GM12878 (cell line): ENCODE measurements around the gene MICALL2.

Source experiments
- CEBPB ChIP-seq, 2 experiments: fragments of 150-350 bp in 1 of 2; IDR thresholded peaks; 2 replicates each; pipeline ENCODE4 v1.6.1; 2012 to 2014; ENCODE audit warnings: low read depth in 2 of 2, low read length in 2 of 2, borderline replicate concordance in 1 of 2, inconsistent platforms in 1 of 2
- EED ChIP-seq: sonication (generic); IDR thresholded peaks from 2 replicates; pipeline ENCODE4 v1.6.1; 2016; ENCODE audit warnings: antibody characterized with exemption, low read depth
- MTA2 ChIP-seq: fragments of 450-650 bp; IDR thresholded peaks from 2 replicates; pipeline ENCODE4 v1.6.1; 2016; ENCODE audit warnings: low read depth, mild to moderate bottlenecking, moderate library complexity
- NRF1 ChIP-seq: conservative IDR thresholded peaks from 2 replicates; pipeline ENCODE4 v1.6.1; 2011; ENCODE audit warnings: mild to moderate bottlenecking, low read depth, low read length, improper control_type of control experiment
- SPI1 ChIP-seq: IDR thresholded peaks from 2 replicates; pipeline ENCODE4 v1.6.1; 2011; ENCODE audit warnings: low read depth, mild to moderate bottlenecking, low read length, moderate library complexity, borderline replicate concordance; ENCODE audit not compliant: insufficient read depth
- YBX1 ChIP-seq: fragments of 450-650 bp; IDR thresholded peaks from 2 replicates; pipeline ENCODE4 v1.6.1; 2016; ENCODE audit warnings: antibody characterized with exemption
- ZNF384 ChIP-seq: IDR thresholded peaks from 2 replicates; pipeline ENCODE4 v1.6.1; 2012; ENCODE audit warnings: low read depth, mild to moderate bottlenecking, low read length, improper control_type of control experiment, borderline replicate concordance
- TF ChIP-seq, protein P1 (sequence below): IDR thresholded peaks from 2 replicates; pipeline ENCODE4 v1.6.1; 2011; ENCODE audit warnings: low read depth, low read length, improper control_type of control experiment, borderline replicate concordance
- TF ChIP-seq, protein P2 (sequence below): fragments of 150-350 bp; IDR thresholded peaks from 2 replicates; pipeline ENCODE4 v1.6.1; 2016; ENCODE audit warnings: low read depth, low read length
- TF ChIP-seq, protein P3 (sequence below), 3 experiments: IDR thresholded peaks in 2 of 3; conservative IDR thresholded peaks in 1 of 3; 2 replicates each; pipeline ENCODE4 v1.5.1; 2011; ENCODE audit warnings: low read depth in 3 of 3, low read length in 3 of 3, mild to moderate bottlenecking in 3 of 3, control low read depth in 2 of 3, moderate library complexity in 2 of 3, inconsistent platforms in 1 of 3, mixed read lengths in 1 of 3; ENCODE audit not compliant: control insufficient read depth in 2 of 3, insufficient read depth in 1 of 3; ENCODE audit errors: extremely low read depth in 1 of 3
- TF ChIP-seq, protein P4 (sequence below): IDR thresholded peaks from 2 replicates; pipeline ENCODE4 v1.6.1; 2012; ENCODE audit warnings: low read depth, low read length, improper control_type of control experiment
- TF ChIP-seq, protein P5 (sequence below): IDR thresholded peaks from 2 replicates; pipeline ENCODE4 v1.6.1; 2011; ENCODE audit warnings: mild to moderate bottlenecking, low read depth, low read length, moderate library complexity; ENCODE audit not compliant: insufficient replicate concordance
- TF ChIP-seq, protein P6 (sequence below): fragments of 450-650 bp; IDR thresholded peaks from 2 replicates; pipeline ENCODE4 v1.6.1; 2017; ENCODE audit warnings: mild to moderate bottlenecking

DNA sequence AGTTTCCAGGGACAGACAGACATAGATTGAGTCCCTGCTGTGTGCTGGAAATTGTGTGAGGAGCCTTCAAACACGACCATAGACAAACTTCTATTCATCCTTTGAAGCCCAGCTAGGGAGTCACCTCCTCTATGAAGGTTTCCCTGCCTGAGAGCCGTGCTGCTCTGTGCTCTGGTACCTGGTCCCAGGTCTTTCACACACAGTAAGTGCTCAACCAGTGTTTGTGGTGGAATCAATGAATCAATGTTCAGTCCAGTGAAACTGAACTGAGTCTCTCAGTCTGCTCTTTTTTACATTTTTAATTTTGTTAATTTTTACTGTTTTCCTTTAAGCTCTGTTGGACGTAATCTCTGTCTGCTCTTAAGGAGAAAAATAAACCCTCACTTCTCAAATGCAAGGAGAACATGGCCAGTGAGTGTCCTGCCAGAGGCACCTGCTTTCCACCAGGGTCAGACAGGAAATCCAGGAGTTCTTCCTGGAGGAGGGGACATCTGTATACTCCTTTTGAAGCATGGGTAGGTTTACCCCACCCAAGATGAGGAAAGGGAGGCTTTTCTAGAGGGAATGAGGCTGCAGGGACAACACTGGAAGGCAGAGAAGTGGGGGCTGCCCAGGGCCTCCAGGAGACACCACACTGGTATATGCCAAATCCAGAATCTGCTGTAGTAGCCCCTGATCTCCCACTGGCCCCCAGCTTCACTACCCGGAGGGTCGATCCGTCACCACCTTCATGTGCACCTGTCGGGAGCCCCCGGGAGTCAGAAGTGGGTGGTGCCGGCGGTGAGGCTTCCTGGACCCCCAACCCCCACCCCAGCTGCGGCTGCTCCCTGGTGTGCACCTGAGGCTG is 56.3 kb downstream of the MICALL2 start:
- TF ChIP-seq, protein P1, sequence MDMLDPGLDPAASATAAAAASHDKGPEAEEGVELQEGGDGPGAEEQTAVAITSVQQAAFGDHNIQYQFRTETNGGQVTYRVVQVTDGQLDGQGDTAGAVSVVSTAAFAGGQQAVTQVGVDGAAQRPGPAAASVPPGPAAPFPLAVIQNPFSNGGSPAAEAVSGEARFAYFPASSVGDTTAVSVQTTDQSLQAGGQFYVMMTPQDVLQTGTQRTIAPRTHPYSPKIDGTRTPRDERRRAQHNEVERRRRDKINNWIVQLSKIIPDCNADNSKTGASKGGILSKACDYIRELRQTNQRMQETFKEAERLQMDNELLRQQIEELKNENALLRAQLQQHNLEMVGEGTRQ: no peak
- TF ChIP-seq, protein P2, sequence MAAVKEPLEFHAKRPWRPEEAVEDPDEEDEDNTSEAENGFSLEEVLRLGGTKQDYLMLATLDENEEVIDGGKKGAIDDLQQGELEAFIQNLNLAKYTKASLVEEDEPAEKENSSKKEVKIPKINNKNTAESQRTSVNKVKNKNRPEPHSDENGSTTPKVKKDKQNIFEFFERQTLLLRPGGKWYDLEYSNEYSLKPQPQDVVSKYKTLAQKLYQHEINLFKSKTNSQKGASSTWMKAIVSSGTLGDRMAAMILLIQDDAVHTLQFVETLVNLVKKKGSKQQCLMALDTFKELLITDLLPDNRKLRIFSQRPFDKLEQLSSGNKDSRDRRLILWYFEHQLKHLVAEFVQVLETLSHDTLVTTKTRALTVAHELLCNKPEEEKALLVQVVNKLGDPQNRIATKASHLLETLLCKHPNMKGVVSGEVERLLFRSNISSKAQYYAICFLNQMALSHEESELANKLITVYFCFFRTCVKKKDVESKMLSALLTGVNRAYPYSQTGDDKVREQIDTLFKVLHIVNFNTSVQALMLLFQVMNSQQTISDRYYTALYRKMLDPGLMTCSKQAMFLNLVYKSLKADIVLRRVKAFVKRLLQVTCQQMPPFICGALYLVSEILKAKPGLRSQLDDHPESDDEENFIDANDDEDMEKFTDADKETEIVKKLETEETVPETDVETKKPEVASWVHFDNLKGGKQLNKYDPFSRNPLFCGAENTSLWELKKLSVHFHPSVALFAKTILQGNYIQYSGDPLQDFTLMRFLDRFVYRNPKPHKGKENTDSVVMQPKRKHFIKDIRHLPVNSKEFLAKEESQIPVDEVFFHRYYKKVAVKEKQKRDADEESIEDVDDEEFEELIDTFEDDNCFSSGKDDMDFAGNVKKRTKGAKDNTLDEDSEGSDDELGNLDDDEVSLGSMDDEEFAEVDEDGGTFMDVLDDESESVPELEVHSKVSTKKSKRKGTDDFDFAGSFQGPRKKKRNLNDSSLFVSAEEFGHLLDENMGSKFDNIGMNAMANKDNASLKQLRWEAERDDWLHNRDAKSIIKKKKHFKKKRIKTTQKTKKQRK: no peak
- TF ChIP-seq ZNF384 (no peak), CEBPB (IDR thresholded peaks at IDR 0.05; ENCODE audit: borderline replicate concordance in 1 of 2, low read depth in 2 of 2, low read length in 2 of 2) (no peak), YBX1 (no peak), EED (no peak), NRF1 (no peak), MTA2 (no peak), SPI1 (no peak)
- TF ChIP-seq, protein P3, sequence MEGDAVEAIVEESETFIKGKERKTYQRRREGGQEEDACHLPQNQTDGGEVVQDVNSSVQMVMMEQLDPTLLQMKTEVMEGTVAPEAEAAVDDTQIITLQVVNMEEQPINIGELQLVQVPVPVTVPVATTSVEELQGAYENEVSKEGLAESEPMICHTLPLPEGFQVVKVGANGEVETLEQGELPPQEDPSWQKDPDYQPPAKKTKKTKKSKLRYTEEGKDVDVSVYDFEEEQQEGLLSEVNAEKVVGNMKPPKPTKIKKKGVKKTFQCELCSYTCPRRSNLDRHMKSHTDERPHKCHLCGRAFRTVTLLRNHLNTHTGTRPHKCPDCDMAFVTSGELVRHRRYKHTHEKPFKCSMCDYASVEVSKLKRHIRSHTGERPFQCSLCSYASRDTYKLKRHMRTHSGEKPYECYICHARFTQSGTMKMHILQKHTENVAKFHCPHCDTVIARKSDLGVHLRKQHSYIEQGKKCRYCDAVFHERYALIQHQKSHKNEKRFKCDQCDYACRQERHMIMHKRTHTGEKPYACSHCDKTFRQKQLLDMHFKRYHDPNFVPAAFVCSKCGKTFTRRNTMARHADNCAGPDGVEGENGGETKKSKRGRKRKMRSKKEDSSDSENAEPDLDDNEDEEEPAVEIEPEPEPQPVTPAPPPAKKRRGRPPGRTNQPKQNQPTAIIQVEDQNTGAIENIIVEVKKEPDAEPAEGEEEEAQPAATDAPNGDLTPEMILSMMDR (IDR thresholded peaks at IDR 0.05 in 2 of 3, conservative IDR thresholded peaks at IDR 0.05 in 1 of 3; ENCODE audit: control insufficient read depth in 2 of 3, extremely low read depth in 1 of 3, insufficient read depth in 1 of 3, low read depth in 3 of 3, low read length in 3 of 3): no peak
- TF ChIP-seq, protein P4, sequence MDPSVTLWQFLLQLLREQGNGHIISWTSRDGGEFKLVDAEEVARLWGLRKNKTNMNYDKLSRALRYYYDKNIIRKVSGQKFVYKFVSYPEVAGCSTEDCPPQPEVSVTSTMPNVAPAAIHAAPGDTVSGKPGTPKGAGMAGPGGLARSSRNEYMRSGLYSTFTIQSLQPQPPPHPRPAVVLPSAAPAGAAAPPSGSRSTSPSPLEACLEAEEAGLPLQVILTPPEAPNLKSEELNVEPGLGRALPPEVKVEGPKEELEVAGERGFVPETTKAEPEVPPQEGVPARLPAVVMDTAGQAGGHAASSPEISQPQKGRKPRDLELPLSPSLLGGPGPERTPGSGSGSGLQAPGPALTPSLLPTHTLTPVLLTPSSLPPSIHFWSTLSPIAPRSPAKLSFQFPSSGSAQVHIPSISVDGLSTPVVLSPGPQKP: no peak
- TF ChIP-seq, protein P5, sequence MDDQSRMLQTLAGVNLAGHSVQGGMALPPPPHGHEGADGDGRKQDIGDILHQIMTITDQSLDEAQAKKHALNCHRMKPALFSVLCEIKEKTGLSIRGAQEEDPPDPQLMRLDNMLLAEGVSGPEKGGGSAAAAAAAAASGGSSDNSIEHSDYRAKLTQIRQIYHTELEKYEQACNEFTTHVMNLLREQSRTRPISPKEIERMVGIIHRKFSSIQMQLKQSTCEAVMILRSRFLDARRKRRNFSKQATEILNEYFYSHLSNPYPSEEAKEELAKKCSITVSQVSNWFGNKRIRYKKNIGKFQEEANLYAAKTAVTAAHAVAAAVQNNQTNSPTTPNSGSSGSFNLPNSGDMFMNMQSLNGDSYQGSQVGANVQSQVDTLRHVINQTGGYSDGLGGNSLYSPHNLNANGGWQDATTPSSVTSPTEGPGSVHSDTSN: no peak
- TF ChIP-seq, protein P6, sequence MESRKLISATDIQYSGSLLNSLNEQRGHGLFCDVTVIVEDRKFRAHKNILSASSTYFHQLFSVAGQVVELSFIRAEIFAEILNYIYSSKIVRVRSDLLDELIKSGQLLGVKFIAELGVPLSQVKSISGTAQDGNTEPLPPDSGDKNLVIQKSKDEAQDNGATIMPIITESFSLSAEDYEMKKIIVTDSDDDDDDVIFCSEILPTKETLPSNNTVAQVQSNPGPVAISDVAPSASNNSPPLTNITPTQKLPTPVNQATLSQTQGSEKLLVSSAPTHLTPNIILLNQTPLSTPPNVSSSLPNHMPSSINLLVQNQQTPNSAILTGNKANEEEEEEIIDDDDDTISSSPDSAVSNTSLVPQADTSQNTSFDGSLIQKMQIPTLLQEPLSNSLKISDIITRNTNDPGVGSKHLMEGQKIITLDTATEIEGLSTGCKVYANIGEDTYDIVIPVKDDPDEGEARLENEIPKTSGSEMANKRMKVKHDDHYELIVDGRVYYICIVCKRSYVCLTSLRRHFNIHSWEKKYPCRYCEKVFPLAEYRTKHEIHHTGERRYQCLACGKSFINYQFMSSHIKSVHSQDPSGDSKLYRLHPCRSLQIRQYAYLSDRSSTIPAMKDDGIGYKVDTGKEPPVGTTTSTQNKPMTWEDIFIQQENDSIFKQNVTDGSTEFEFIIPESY: no peak
